Frontal cortex (tissue), 4 donors: ENCODE measurements around the gene TAOK2. TPM values are rescaled to one million over a fixed set of nuclear protein-coding genes. Genes with fewer than 3 reads are reported as not detected.
"Not testable (repeated sequence)": the region's sequence is repeated elsewhere in the genome, so short reads cannot be mapped to it uniquely, and the experiment has no call there.

Experiments used
- DNase-seq, 2 donors: peaks; one replicate each; pipeline ENCODE4 v3.0.0; 2012; ENCODE audit warnings: low spot score in 2 of 2
- FAIRE-seq: peaks from 2 replicates; lab custom pipeline; 2012; peaks lifted over from hg19 to GRCh38; lab: Jason Lieb, UNC
- total RNA-seq: library from RNA; depleted of rRNA; stranded (reverse); fragments of >200 nt; gene quantifications from one replicate; pipeline ENCODE4 v1.2.3, GENCODE V29; 2014
- donor health status: control.
- donor health status: control.
- donor health status: control.

Gene TAOK2
- total RNA-seq, 1 donor from 2014 or later, result 58.3 TPM

DNA sequence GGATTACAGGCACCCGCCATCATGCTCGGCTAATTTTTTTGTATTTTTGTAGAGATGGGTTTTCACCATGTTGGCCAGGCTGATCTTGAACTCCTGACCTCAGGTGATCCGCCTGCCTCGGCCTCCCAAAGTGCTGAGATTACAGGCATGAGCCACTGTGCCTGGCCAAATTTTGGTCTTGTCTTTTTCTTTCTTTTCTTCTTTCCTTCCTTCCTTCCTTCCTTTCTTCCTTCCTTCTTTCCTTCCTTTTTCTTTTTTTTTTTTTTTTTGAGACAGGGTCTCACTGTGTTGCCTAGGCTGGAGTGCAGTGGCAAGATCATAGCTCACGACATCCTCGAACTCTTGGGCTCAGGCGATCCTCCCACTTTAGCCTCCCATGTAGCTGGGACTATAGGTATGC is 41.8 kb downstream of the TAOK2 start:
- not testable (repeated sequence) for FAIRE-seq, DNase-seq

DNA sequence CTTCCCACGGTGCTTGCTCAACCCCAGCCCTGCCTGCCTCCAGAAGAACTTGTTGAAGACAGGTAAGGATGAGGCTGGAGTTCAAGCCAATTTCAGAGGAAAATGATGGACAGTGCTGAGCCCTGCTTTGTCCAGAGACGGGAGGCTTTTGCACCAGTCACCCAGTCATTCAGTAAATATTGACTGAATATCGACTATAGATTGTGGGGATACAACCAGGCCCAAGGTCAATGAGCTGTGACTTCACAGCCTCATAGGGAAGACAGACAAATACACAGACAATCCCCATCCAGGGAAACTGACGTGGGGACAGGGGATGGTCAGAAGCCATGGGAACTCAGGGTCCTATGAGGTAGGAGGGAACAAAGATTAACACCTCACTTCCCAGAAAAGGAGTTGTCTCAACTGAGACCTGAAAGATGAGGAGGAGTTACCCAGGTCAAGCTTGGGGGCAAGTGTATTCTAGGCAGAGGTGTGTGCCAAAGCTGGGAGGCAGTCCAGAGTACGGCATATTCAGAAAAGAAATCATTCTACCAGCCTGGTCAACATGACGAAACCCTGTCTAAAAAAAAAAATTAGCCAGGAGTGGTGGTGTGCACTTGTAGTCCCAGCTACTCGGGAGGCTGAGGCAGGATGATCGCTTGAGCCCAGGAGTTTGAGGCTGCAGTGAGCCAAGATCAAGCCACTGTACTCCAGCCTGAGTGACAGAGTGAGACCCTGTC is 43.0 kb downstream of the TAOK2 start:
- DNase-seq (no peak), FAIRE-seq (no peak)

DNA sequence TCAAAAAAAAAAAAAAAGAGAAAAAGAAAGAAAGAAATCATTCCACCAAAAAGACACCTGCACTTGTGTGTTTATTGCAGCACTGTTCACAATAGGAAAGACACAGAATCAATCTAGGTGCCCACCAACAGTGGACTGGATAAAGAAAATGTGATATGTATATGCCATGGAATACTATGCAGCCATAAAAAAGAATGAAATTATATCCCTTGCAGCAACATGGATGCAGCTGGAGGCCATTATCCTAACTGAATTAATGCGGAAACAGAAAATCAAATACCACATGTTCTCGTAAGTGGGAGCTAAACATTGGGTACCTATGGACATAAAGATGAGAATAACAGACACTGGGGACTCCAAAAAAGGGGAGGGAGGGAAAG is 43.6 kb downstream of the TAOK2 start:
- FAIRE-seq (no peak), DNase-seq (no peak)

DNA sequence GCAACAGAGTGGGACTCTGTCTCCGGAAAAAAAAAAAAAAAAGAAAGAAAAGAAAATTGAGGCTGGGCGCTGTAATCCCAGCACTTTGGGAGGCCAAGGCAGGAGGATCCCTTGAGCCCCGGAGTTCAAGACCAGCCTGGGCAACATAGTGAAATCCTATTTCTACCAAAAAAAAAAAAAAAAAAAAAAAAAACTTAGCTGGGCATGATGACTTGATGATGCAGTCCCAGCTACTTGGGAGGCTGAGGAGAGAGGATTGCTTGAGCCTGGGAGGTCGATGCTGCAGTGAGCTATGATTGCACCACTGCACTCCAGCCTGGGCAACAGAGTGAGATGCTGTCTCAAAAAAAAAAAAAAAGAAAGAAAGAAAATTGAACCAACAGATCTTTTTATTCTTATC is 44.3 kb downstream of the TAOK2 start:
- FAIRE-seq, DNase-seq: not testable (repeated sequence)

DNA sequence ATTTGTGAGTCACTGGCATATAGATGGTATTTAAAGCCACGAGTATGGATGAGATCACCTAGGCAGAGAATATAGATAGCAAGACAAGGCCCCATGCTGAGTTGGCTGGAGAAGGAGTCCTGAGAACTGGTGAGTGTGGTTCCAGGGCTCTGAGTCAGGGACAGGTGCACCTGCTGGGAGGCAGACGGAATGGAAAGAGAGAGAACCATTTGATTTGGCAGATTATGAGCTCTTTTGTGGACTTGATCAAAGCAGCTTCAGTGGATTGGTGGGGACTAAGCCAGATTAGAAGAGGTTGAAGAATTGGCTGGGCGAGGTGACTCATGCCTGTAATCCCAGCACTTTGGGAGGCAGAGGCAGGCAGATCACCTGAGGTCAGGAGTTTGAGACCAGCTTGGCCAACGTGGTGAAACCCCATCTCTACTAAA is 45.1 kb downstream of the TAOK2 start:
- DNase-seq, result no peak
- FAIRE-seq, result no peak

DNA sequence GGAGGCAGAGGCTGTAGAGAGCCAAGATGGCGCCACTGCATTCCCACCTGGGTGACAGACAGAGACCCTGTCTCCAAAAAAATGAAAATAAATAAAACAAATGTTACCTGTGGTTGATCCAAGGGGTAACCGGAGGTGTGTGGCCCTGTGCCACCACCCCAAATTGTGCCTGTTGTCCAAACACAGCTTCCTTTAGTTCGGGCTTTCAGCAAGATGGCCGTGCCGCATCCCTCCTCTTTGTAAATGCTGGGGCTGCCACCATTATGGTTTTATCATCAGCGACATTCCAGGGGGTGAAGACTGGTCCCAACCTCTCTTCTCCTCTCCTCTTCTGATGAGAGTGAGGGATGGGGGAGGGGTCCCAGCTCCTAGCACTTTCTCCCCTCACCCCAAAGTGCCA is 49.2 kb downstream of the TAOK2 start, which contains the start of gene C16orf92:
Gene C16orf92, plus strand, starts transcription at position 312 of the 400 bp plus-strand sequence. CDS start 143 bp downstream, outside the sequence.
- no peak for FAIRE-seq
- DNase-seq, result no peak

DNA sequence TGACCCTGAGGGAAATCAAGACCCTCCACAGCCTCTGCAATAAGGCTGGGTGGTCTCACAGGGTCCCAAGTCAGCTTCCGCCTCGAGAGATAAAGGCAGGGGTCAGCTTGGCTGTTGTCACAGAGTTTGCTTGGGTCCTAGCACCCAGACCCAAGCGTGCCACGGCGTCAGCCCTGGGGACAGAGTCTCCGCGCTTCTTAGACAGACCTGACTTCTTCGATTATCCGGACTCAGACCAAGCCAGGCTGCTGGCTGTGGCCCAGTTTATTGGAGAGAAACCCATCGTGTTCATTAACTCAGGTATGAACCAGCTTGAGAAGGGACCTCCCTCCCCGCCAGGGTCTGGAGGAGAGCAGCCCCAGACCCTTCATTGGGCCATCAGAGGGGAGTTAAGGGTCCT is 49.9 kb downstream of the TAOK2 start:
- no peak for FAIRE-seq
- DNase-seq, result no peak

DNA sequence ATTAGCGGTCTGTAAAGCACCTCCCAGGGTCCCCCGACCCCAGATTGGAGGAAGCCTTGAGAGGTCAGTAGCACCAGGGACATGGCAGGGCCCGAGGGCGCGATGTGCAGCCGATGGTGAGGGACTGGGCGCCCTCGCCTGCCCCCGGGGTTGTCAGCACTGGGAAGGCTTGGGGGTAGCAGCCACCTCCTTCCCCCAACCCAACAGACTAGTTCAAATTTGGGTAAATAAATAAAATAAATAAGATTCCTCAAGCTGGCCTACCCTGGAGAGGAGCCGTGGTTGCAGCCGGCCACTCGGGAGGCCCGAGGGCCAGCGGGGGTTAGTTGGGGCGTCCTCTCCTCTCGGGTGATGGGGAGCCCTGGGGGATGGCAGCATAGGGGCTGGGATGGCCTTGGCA is 50.8 kb downstream of the TAOK2 start:
- DNase-seq, result no peak
- FAIRE-seq, result no peak

DNA sequence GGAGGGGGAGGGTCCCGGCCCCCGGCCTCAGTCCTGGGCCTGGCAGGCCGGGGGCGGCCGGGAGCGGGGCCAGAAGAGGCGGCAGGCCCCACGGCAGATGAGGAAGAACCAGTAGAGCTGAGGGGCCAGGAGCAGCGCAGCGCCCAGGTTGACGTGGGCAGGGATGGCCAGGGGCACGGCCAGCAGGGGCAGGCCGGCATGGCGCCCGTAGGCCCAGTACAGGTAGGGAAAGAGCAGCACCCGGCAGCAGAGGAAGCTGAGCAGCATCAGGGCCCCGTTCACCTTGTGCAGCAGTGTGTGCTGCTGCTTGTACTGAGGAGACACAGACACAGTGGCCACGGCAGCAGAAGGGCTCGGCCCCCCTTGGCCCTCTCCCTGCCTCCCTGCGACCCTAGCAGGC is 51.5 kb downstream of the TAOK2 start:
- DNase-seq (no peak), FAIRE-seq (no peak)

DNA sequence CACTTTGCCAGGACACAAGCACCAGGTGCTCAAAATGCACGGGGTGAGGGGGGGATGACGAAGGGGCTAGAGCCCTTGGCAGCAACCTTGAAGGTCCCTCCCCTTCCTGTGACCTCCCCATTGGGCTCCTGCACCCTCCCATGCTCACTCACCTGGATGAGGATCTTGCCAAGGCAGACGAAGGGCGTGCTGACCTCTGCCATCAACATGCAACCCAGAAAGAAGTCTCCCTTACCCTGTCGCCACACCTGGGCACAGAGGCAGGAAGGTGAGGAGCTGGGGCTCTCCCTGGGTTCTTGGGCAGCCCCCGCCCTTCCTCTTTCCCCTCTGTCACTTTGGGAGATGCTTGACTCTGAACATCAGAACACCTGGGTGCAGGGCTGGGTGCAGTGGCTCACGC is 51.9 kb downstream of the TAOK2 start:
- FAIRE-seq (no peak), DNase-seq (no peak)

DNA sequence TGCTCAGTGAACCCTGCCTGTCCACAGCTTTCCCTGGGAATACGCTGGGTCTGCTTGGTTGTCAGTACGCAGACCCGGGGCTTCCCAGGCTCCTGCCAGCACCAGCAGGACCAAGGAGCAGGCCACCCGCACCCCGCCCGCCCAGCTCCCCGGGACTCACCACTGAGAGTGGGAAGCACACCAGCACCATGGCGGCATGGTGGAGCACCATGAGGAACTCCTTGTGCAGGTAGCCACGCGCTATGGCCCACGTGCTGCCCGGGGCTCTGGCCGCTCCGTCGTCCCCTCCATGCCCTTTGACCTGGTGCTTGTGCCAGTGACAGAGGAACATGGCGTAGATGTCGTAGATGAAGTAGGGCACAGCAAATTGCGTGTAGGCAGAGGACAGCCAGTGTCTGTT is 52.8 kb downstream of the TAOK2 start:
- FAIRE-seq (no peak), DNase-seq (no peak)

DNA sequence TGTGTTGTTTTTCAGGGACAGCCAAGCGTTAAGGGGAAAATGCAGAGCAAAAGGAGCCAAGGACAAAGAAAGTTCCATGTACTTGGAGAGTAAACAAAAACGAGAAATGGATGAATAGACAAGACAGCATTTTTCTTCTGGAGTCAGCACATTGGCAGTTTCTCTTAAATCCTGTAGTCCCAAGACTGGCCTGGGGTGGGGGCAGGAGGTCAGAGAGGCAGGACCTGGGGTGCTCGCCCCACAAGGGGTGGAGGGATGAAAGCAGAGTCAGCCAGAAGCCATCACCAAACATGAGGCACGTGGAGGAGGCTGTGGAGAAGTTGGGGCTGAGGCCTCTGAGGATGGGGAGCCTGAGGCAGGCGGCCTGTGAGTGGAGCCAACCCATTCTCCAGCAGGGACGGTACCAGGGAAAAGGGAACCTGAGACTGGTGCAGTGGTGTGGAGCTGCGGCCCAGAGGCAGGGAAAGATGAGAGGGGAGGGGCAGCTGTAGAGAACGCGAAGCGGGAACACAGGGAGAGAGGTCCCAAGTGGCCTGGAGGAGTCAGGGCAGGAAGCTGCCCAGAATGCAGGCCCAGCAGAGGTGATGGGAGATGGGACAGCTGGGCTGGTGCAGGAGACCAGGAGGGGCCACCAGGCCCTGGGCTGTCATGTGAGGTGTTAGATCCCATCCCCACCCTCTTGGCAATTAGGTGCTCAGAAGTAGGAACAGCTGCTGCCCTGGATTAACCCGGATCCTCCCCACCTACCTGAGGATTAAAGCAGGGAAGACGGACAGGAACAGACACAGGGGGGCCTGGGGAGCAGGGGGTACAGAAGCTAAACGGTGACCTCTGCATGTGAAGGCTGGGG is 54.1 kb downstream of the TAOK2 start:
- DNase-seq (no peak), FAIRE-seq (no peak)

DNA sequence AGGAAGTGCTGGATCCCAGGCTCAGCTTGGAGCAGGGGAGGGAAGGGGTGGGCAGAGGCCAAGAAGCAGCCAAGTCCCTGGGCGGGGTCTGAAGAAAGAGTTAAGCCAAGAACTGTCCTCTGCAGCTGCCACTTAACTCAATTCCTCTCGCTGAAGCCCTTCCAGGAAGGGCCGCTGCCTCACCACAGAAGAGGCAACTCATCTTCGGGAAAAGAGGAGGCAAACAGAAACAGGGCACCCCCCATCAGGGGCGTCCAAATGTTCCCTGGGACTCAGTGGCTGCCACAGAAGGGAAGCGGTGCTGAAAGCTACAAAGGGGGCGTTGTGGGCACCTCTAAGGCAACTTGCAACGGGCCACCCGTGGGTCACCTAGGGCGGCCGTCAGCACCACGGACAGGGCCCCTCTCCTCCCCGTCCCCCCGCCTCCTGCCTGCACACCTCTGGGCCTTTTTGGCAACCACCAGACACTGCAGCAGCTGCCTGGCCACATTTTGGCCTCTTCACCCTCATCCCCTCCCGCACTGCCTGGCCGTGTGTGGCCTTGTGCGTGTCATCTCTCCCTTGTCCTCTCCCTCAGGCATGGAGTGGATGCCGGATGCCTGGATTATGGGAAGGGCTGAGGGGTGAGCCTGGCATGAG is 54.9 kb downstream of the TAOK2 start:
- FAIRE-seq, result no peak
- no peak for DNase-seq

DNA sequence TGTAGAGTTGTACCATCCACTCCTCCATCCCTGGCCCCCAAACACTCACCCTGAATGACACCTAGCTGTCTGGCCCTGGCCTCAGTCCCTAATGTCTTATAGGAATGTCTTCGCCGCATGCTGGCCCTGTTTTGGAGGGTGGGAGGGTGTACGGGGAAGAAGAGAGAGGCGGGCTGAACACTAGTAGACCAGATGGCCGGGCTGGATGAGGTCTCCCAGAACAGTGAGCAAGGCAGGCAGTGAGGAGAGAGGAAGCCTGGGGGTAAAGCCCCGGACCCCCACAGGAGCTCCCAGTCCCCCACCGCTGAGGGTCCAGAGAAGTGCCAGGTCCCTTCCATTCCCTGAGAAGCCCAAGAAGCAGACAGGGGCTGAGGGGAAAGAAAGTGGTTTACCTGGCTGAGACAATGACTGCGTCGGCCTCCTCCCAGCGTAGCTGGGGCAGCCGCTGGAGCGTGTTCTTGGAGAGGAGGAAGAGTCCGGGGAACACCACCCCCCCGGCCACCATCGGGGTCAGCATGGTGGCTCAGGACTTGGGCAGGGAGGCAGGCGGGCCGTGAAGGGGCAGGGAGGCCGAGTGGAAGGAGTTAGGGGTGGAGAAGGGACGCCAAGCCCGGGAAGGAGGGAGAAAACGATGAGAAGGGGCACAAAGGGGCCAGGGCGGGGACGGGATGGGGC is 56.5 kb downstream of the TAOK2 start:
- FAIRE-seq (no peak), DNase-seq (no peak)

DNA sequence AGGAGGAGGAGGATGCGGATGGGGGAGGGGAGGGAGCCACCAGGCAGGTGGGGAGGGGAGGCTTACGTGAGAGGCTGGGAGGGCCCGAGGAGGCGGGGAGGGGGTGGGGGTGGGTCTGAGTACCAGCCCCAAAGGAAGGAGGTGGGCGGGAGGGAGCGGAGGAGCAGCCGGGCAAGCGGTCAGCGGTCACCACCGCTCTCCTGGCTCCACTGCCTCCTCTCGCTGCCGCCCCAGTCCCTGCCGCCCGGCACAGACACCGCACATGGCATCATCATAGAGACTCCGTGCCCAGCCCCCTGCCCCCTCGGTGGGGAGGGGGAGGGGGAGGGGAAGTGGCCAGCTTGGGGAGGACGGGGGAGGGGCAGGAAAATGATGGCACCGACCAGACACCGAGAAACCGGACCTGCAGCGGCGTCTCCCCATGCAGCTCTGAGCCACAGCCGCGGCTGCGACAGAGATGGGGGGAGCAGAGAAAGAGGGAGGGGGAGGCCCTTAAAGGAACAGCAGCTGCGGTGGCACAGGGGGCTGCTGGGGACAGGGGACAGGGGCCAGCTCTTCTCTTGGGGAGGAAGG is 57.3 kb downstream of the TAOK2 start, which contains the start of gene TLCD3B:
Gene TLCD3B, minus strand, starts transcription at position 431 of the 573 bp plus-strand sequence. CDS start 744 bp downstream, outside the sequence.
- no peak for FAIRE-seq
- no peak for DNase-seq

DNA sequence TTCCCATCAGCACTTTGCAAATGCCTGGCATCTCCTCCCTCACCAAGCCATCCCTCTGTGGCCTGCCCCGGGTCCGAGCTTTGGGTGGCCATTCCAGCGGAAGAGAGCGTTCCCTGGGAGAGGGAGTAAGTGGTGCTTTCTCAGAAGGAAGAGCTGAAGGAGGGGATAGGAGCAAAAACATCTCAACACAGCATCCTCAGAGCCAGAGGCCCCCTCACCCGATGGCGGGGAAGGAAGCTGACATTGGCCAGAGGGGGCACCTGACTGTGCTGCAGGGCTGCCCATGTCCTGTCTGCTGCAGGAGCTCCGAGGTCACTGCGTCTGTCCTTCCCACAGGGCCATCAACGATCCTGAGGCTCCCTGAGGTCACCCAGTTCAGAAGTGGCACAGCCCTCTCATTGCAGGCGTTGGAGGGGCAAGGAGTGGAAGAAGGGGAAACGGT is 57.8 kb downstream of the TAOK2 start:
- FAIRE-seq, result no peak
- DNase-seq, result no peak

DNA sequence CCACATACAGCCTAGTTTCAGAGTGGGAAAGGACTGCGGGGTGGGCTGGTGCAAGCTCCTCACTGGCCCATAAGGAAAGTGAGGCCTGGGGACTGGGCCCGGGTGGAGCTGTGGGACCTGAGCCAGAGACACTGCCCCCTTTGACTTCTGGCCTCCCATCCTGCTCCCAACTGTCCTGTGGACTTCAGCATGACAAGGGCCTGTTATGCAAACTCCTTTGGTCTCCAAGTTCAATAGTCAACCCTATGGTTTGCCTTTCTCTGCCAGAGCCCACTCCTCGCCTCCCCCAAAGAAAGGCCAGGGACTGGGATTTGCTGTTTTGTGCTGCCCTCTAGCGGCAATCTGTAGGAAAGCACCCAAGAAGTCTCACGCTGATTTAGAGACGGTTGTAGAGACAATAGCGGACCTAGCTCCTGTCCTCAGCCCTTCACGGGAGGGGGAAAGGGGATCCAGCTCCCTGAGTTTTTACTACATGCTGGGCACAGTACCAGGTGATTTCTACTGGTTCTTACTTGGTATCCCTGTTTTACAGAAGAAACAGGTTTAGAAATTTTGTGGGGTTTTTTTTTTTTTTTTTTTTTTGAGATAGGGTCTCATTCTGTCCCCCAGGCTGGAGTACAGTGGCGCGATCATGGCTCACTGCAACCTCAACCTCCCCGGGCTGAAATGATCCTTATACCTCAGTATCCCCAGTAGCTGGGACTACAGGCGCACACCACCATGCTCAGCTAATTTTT is 58.6 kb downstream of the TAOK2 start:
- FAIRE-seq (no peak), DNase-seq (peak; percentile 45 to 60)

DNA sequence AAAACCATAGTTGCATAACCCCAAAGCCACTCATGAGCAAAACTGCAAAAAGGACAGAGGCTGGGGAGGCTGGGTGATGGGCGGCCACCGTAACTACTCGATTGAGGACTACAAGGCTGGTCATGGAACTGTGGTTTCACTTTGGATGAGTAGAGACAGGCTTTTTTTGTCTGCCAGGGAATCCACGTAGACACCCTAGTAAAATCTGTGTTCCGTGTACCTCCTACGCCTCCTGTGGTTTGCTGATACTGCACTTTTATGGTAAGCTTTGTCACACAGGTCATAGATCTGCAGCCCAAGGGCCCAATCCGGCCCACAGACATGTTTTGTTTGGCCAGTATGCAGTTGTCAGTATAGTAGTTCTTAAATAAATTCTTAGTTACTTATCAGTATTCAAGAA is 59.6 kb downstream of the TAOK2 start:
- no peak for FAIRE-seq
- DNase-seq, result no peak

DNA sequence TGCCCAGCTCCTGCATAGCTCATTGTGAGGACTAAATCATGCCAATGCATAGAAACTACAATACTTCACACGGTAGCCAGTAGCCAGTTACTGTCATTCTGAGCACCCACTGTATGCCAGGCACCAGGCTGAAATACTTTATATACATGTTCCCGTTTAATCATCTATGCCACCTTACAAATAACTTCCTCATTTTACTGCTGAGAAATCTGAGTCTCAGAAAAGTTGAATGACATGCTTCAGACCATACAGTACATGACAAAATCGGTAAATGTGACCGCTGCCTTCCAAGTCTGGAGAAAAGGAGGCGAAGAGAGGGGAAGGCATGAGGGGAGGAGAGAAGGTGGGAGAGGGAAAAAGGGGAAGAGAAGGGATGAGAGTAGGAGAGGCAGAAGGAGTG is 66.6 kb downstream of the TAOK2 start:
- FAIRE-seq (no peak), DNase-seq (no peak)
